ENCODE results near the gene CRB2. TPM values are rescaled to one million over a fixed set of nuclear protein-coding genes. Genes with fewer than 3 reads are reported as not detected.
"Not testable (repeated sequence)": the region's sequence is repeated elsewhere in the genome, so short reads cannot be mapped to it uniquely, and the experiment has no call there.

The CRB2 gene
- total RNA-seq, 2 donors from 2014 or later = 0.14 TPM; not detected in 1

GRCh38 chr9:123323196-123324013 is 32.6 kb upstream of the CRB2 start:
- no peaks in the 10 kb centered on the region for H3K9me3 Mint-ChIP-seq
- peaks cover 0 to 10% of the 10 kb centered on the region in 2 donors for H3K36me3 Mint-ChIP-seq
- peak overlapping the region; percentile 91 to 94 for H3K27ac Mint-ChIP-seq
- ATAC-seq (no peak), DNase-seq (ENCODE audit: low spot score in 2 of 2) (no peak)

- DNase-seq (ENCODE audit: low spot score in 2 of 2) (no peak), ATAC-seq (no peak)
- peaks cover 0 to 10% of the 10 kb centered on the region in 2 donors for H3K36me3 Mint-ChIP-seq
- H3K9me3 Mint-ChIP-seq = no peaks in the 10 kb centered on the region
- peak overlapping the region; percentile 0 to 37 for H3K27ac Mint-ChIP-seq
Measured at GRCh38 chr9:123324767-123325183, 31.2 kb upstream of the CRB2 start.

- peaks cover 0 to 10% of the 10 kb centered on the region in 2 donors for H3K36me3 Mint-ChIP-seq
- peak overlapping the region; percentile 0 to 39 for H3K27ac Mint-ChIP-seq
- ATAC-seq (no peak), DNase-seq (ENCODE audit: low spot score in 2 of 2) (no peak)
- no peaks in the 10 kb centered on the region for H3K9me3 Mint-ChIP-seq
Measured at GRCh38 chr9:123326187-123326586, 29.8 kb upstream of the CRB2 start.

GRCh38 chr9:123326662-123327093 is 29.3 kb upstream of the CRB2 start:
- no peak overlapping the region for H3K27ac Mint-ChIP-seq
- ATAC-seq (no peak), DNase-seq (ENCODE audit: low spot score in 2 of 2) (no peak)
- no peaks in the 10 kb centered on the region for H3K9me3 Mint-ChIP-seq
- H3K36me3 Mint-ChIP-seq = peaks cover 0 to 8% of the 10 kb centered on the region in 2 donors

GRCh38 chr9:123327697-123328100 is 28.3 kb upstream of the CRB2 start:
- Mint-ChIP-seq H3K36me3 (no peaks in the 10 kb centered on the region), H3K27ac (no peak overlapping the region), H3K9me3 (no peaks in the 10 kb centered on the region)
- no peak for ATAC-seq
- no peak for DNase-seq (ENCODE audit: low spot score in 2 of 2)

GRCh38 chr9:123329329-123329955 is 26.6 kb upstream of the CRB2 start:
- no peak overlapping the region for H3K27ac Mint-ChIP-seq
- H3K36me3 Mint-ChIP-seq = no peaks in the 10 kb centered on the region
- DNase-seq (ENCODE audit: low spot score in 2 of 2) (no peak), ATAC-seq (peak in 1 of 2 donors; percentile 71)
- H3K9me3 Mint-ChIP-seq = no peaks in the 10 kb centered on the region

GRCh38 chr9:123331346-123332060 is 24.5 kb upstream of the CRB2 start:
- Mint-ChIP-seq H3K9me3 (no peaks in the 10 kb centered on the region), H3K36me3 (no peaks in the 10 kb centered on the region), H3K27ac (peak overlapping the region in 1 of 2 donors; percentile 67)
- ATAC-seq (no peak), DNase-seq (ENCODE audit: low spot score in 2 of 2) (no peak)

- not testable (repeated sequence) for H3K9me3 Mint-ChIP-seq; DNase-seq (ENCODE audit: low spot score in 2 of 2); H3K36me3 Mint-ChIP-seq; H3K27ac Mint-ChIP-seq
- peak in 1 of 2 donors; percentile 56 for ATAC-seq
Measured at GRCh38 chr9:123333058-123333669, 22.8 kb upstream of the CRB2 start.

- H3K27ac Mint-ChIP-seq = no peak overlapping the region
- ATAC-seq (no peak), DNase-seq (ENCODE audit: low spot score in 2 of 2) (no peak)
- H3K9me3 Mint-ChIP-seq = no peaks in the 10 kb centered on the region
- no peaks in the 10 kb centered on the region for H3K36me3 Mint-ChIP-seq
Measured at GRCh38 chr9:123334639-123335038, 21.4 kb upstream of the CRB2 start.

- H3K36me3 Mint-ChIP-seq = no peaks in the 10 kb centered on the region
- H3K27ac Mint-ChIP-seq = peak overlapping the region in 1 of 2 donors; percentile 45
- ATAC-seq (no peak), DNase-seq (ENCODE audit: low spot score in 2 of 2) (no peak)
- no peaks in the 10 kb centered on the region for H3K9me3 Mint-ChIP-seq
Measured at GRCh38 chr9:123335193-123335985, 20.6 kb upstream of the CRB2 start.

- ATAC-seq (no peak), DNase-seq (ENCODE audit: low spot score in 2 of 2) (no peak)
- H3K9me3 Mint-ChIP-seq = no peaks in the 10 kb centered on the region
- no peaks in the 10 kb centered on the region for H3K36me3 Mint-ChIP-seq
- no peak overlapping the region for H3K27ac Mint-ChIP-seq
Measured at GRCh38 chr9:123335986-123336329, 20.0 kb upstream of the CRB2 start.

- DNase-seq (ENCODE audit: low spot score in 2 of 2) (no peak), ATAC-seq (no peak)
- no peaks in the 10 kb centered on the region for H3K9me3 Mint-ChIP-seq
- no peaks in the 10 kb centered on the region for H3K36me3 Mint-ChIP-seq
- H3K27ac Mint-ChIP-seq = no peak overlapping the region
Measured at GRCh38 chr9:123336449-123336848, 19.5 kb upstream of the CRB2 start.

GRCh38 chr9:123336959-123337358 is 19.0 kb upstream of the CRB2 start:
- ATAC-seq = no peak
- no peak for DNase-seq (ENCODE audit: low spot score in 2 of 2)
- H3K27ac Mint-ChIP-seq = no peak overlapping the region
- no peaks in the 10 kb centered on the region for H3K9me3 Mint-ChIP-seq
- no peaks in the 10 kb centered on the region for H3K36me3 Mint-ChIP-seq

- Mint-ChIP-seq H3K9me3 (no peaks in the 10 kb centered on the region), H3K27ac (peak overlapping the region in 1 of 2 donors; percentile 98), H3K36me3 (no peaks in the 10 kb centered on the region)
- ATAC-seq (no peak), DNase-seq (ENCODE audit: low spot score in 2 of 2) (no peak)
Measured at GRCh38 chr9:123337971-123338370, 18.0 kb upstream of the CRB2 start.

- no peaks in the 10 kb centered on the region for H3K36me3 Mint-ChIP-seq
- peak; percentile 76 to 80 for ATAC-seq
- peak; percentile 75 to 87 for DNase-seq (ENCODE audit: low spot score in 2 of 2)
- peak overlapping the region; percentile 98 to 99 for H3K27ac Mint-ChIP-seq
- no peaks in the 10 kb centered on the region for H3K9me3 Mint-ChIP-seq
Measured at GRCh38 chr9:123338710-123339665, 17.0 kb upstream of the CRB2 start.
